ENCODE measurements around the gene NT5DC3. TPM values are rescaled to one million over a fixed set of nuclear protein-coding genes. Genes with fewer than 3 reads are reported as not detected.

The NT5DC3 gene
- polyA plus RNA-seq, 4 donors = 3.3 to 4.1 (median 3.7) TPM

DNA sequence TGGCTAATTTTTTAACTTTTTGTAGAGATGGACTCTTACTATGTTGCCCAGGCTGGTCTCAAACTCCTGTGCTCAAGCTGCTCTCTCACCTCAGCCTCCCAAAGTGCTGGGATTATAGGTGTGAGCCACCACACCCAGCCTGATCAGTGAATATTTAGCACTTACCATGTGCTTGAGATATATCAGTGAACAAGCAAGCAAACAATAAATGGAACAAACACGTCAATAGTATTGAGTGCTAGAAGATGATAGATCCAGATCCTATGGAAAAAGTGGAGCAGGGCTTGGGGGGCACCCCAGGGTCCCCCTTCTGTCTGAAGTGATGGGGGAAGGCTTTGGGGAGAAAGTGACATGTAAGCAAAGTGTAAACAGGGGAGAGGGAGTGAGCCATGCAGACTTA, 83.8 kb downstream of the NT5DC3 start:
- no peak for DNase-seq (ENCODE audit: low read depth in 4 of 4, low spot score in 3 of 4)

DNA sequence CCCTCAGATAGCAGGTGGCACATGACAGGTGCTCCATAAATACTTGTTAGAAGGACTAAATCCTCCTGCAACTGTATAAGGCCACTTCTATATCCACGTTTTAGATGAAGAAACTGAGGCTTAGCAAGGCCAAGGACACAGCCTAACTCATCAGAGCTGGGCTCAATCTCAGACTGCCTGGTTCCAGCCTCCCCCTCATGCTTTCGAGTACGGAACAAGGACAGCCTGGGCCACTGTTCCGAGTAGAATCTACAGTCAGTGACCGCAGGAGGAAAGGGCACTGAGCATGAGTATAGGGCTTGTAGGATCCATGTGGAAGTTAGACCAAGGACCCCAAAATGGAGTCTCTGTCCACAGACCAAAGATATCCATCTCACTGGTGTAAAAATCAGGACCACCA, 84.6 kb downstream of the NT5DC3 start:
- DNase-seq (ENCODE audit: low read depth in 4 of 4, low spot score in 3 of 4) = no peak

DNA sequence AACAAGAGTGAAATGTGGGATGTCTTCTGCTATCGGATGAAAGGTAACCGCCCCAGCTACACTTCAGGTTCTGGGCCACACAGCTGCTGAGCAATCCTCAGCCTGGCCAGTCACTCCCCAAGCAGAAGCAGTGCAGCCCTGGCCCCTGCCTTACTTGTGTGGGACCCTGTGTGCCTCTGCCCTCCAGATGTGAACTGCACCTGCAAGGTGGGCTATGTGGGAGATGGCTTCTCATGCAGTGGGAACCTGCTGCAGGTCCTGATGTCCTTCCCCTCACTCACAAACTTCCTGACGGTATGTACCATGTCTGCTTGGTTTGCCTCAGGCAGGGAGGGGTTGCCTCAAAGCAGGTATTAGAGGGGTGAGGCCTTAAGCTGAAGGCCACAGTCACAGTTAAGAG, 85.6 kb downstream of the NT5DC3 start:
- no peak for DNase-seq (ENCODE audit: low read depth in 4 of 4, low spot score in 3 of 4)

DNA sequence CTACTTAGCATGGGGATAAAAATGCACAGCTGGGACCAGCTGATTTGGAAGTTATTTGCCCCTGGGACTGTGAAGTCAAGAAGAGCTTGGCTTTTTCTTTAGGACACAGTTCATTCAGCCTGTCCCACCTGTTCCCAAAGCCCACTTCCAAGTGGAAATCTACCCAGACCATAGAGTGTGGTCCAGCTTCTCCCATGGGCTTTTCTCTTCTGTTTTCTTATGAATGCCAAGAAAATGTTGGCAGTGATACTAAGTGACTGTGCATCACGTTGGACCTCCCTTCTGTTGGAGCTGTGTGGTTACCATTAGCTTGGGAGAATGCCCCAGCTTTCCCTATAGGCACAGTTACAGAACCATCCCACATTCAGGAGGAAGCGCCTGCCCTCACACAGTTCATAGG, 89.4 kb downstream of the NT5DC3 start:
- DNase-seq (ENCODE audit: low read depth in 4 of 4, low spot score in 3 of 4) = no peak

DNA sequence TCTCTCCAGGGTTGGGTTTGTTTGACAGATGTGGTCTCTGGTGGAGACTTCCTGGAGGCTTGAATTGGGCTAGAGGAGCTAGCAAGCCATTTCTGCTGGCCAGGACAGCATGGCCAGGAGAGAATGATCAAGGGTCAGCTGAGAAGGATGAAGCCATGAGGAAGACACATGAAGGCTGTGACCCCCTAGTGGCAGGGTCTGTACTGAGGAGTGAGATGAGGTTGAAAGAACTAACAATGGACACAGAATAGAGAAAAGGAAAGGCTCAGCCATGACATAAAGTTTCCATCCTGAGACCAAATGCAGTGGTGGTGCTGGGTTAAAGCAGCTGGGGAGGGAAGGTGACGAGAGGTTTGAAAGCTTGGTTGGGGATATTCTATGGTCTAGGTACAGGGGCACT, 89.9 kb downstream of the NT5DC3 start:
- DNase-seq (ENCODE audit: low read depth in 4 of 4, low spot score in 3 of 4) = no peak

DNA sequence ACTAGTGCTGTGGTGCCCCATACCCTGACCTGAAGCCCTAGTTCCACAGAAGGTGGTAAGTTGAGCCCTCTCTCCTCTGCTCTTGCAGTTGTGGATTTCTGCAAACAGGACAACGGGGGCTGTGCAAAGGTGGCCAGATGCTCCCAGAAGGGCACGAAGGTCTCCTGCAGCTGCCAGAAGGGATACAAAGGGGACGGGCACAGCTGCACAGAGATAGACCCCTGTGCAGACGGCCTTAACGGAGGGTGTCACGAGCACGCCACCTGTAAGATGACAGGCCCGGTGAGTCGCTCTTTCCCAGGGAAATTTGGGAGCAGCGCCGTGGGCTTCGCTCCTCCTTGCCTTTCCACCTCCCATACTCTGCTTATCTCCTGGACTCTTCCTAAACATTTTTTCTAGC, 92.2 kb downstream of the NT5DC3 start:
- no peak for DNase-seq (ENCODE audit: low read depth in 4 of 4, low spot score in 3 of 4)

DNA sequence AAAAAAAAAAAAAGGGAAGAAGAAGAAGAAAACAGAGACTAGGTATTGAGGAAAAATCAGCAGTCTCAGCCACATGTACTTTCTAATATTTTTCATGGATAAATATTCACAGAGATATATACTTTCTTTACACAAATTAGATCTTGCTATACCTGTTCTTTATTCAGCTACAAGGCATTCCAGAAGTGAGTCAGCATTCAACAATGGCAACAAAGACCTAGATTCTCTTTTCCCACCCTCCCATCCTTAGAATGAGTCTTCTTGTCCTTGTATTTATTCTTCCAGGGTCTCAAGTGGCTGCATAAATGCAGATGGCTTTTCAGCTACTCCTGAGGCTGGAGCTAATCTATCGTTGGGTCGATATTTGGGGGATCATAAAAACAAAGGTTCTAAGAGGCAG, 93.0 kb downstream of the NT5DC3 start:
- DNase-seq (ENCODE audit: low read depth in 4 of 4, low spot score in 3 of 4) = no peak

DNA sequence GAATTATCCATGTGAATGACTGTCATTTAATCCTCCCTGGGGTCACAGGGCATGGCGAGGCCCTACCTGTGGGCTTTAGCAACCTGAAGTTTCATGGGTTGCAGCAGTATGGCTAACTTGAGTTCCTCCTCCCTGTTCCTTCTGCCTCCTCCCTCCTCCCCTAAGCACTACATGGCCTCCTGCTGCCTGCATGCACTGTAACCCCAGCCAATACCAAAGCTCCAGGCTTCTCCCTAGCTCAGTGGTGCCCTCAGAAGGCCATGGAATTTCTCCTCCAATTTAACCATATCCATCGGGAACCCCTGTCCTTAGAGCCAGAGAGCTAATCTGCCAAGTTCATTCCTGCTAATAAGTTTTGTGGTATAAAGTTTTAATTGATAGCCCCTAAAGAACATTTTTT, 95.1 kb downstream of the NT5DC3 start:
- no peak for DNase-seq (ENCODE audit: low read depth in 4 of 4, low spot score in 3 of 4)

DNA sequence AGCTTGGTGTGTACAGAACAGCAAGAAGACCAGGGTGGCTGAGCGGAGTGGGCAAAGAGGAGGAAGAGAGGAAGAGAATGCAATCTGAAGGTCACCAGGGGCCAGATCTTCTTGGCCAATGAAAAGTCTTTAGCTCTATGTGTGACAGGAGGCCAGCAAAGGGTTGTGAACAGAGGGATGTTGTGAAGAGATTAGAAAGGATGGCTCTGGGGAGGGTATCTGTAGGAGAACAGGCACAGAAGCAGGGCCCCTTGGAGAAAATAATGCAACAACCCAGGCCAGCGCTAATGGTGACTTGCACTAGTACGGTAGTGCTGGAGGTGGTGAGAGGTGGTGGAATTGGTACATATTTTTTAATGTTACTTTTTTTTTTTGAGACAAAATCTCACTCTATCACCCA, 97.2 kb downstream of the NT5DC3 start:
- no peak for DNase-seq (ENCODE audit: low read depth in 4 of 4, low spot score in 3 of 4)

DNA sequence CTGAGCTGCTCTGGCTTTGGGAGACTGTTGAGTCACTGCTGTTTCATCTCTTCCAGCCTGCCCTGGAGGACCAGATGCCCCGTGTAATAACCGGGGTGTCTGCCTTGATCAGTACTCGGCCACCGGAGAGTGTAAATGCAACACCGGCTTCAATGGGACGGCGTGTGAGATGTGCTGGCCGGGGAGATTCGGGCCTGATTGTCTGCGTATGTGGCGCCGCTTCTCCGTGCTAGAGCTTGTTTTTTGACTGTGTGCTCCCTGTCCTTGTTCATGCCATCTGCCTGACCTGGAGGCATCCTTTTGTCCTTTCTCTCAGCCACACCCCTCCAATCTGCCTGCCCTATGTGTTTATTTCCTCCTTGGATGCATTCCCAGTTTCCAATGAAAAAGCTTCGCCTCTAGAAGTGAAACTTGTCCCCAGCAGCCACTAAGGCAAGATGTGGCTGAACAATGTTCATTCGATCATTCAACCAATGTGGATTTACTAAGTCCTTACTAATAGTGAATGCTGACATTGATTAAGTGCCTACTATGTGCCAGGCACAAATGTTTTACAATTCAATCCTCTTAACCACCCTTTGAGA, 98.6 kb downstream of the NT5DC3 start:
- DNase-seq (ENCODE audit: low read depth in 4 of 4, low spot score in 3 of 4) = no peak

DNA sequence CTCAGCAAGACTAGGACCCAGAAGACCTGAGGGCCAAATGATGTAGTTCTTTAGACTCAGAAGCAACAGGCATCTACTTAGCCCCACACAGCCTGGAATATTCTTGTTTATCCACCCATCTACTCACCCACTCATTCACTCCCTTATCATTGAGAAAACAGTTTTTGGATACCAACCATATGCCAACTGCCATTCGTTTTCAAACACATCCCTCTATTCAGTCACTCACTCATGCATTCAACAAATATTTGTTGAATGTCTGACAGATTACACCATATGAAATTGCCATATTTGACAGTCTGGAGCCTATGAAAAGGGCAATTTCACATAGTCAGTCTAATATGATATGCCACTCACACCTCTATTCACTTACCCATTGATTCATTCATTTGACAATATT, 103.2 kb downstream of the NT5DC3 start:
- no peak for DNase-seq (ENCODE audit: low read depth in 4 of 4, low spot score in 3 of 4)

DNA sequence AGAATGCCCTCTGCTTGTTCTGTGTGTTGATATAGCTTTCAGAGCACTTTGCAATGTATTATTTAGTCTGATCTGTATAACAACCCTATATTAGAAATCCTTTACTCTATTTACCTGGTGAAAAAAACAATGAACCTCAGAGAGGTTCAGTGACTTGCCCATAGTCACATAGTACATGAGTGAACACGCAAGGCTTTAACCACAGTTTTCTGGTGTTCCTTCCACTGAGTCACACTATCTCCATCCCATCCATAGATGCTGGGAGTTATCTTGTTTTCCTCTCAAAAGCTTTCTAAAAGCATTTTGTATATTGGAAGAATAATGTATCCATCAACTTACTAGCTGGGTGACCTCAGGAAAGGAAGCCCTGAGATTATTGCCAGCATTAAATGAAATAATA, 104.5 kb downstream of the NT5DC3 start:
- no peak for DNase-seq (ENCODE audit: low read depth in 4 of 4, low spot score in 3 of 4)

DNA sequence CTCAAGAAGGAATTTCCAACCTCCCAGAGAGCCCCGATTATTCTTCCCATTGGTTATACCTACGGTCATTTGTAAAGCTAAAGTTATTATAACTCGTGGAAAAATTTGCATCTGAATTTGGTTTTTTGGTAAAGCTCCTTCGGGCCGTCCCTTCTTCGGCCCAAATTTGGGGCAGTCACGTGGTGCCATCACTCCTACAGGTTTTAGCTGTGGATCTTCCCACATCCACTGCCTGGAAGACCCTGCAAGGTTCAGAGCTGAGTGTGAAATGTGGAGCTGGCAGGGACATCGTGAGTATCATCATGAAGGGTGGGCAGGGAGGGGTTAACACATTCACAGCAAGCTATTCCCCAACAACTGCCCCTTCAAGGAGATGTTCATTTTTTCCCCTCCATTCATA, 105.7 kb downstream of the NT5DC3 start:
- DNase-seq (ENCODE audit: low read depth in 4 of 4, low spot score in 3 of 4) = no peak

DNA sequence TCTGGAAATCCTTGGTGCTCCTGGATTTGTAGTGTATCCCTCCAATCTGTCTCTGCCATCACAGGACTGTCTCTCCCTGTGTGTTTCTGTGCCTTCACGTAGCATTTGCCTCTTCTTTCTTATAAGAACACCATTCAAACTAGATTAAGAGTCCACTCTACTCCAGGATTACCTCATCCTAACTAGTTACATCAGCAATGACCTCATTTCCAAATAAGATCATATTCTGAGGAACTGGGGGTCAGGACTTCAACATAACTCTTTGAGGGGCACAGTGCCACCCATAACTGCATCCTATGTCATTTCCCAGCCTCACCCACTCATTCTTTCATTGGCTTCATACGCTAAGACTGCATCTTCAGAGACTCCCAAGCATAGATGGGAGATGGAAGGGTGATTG, 106.2 kb downstream of the NT5DC3 start:
- DNase-seq (ENCODE audit: low read depth in 4 of 4, low spot score in 3 of 4) = no peak

DNA sequence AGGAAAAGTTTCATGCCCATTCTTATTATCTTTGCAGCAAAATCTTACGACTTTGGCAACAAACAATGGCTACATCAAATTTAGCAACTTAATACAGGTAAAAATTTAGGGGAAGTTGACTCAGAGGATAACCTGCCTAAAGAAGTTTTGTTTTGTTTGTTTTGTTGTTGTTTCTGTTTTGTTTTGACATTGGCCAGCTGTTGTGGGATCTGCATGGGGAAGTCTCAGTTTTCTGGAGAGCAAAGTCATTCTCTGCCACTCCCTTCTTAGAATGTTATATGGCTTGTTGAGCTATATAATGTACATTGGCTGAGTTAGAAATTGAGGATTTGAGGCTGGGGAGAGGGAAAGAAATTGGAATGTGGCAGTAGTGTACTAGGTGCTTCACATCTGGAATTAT, 109.5 kb downstream of the NT5DC3 start:
- no peak for DNase-seq (ENCODE audit: low read depth in 4 of 4, low spot score in 3 of 4)

DNA sequence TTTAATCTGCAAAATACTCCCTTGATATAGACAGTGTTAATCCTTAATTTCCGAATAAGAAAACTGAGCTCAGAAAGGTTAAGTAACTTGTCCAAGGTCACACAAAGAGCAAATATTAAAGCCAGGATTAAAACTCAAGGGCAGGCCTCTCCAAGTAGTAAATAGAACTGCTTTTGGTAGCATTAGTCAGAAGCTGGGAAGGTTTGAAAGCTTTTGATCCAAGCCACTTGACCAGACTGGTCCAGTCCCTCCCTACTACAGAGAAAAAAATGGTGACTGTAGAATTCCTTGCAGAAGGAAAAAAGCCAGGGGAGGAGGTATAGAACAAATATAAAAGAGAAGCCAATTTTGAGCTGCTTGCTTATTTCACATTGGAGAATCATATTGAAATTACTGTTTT, 111.5 kb downstream of the NT5DC3 start:
- no peak for DNase-seq (ENCODE audit: low read depth in 4 of 4, low spot score in 3 of 4)

DNA sequence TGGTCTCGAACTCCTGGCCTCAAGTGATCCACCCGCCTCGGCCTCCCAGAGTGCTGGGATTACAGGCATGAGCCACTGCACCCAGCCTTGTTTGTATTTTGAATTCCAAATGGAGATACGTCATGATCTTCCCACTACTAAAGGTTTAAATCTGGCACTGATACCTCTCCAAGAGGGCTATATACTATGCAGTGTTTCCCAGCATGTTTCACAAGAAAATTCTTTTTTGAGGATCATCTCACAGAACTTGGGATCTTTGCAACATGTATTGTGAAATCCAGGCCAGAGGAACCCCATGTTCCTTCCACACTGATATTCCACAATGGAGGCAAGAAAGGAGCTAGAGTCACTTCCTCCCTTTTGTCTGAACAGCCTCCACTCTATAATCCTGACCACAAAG, 112.7 kb downstream of the NT5DC3 start:
- no peak for DNase-seq (ENCODE audit: low read depth in 4 of 4, low spot score in 3 of 4)

DNA sequence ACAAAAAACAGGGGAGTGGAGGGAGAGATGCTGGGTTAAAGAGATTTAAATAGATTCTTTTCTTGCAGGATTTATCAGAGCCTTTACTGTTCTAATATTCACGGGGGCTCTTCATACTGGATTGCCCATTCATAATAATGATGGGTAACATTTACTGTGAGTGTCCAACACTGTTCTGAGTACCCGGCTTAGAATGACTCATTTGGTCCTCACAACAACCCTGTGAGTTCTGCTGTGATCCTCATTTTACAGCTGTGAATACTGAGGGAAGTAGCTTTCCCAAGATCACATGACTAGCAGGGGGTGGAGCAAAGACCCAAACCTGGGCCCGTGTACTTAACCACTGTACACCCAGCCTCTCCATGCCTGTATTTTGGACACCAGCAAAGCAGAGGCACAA, 113.4 kb downstream of the NT5DC3 start:
- DNase-seq (ENCODE audit: low read depth in 4 of 4, low spot score in 3 of 4) = no peak

DNA sequence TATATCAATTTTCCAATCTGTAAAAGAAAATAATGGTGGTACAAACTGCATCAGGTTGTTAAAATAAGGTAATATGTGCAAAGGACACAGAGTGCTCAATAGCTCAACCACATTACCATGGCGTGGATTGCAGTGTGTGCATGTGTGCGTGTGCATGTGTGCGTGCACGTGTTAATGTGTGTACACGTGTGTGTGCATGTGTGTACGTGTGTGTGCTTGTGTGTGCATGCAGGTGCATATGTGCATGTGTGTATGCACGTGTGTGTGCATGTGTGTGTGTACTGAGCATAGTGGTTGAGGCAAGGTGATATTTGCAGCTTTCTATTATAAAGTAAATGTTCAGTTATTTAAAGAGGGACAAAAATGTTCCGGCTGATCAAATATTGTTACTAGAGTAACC, 115.6 kb downstream of the NT5DC3 start:
- DNase-seq (ENCODE audit: low read depth in 4 of 4, low spot score in 3 of 4) = no peak
